ENCODE measurements around the gene SERPIND1.
"Not testable (repeated sequence)": the region's sequence is repeated elsewhere in the genome, so short reads cannot be mapped to it uniquely, and the experiment has no call there.

Gene SERPIND1, protein sequence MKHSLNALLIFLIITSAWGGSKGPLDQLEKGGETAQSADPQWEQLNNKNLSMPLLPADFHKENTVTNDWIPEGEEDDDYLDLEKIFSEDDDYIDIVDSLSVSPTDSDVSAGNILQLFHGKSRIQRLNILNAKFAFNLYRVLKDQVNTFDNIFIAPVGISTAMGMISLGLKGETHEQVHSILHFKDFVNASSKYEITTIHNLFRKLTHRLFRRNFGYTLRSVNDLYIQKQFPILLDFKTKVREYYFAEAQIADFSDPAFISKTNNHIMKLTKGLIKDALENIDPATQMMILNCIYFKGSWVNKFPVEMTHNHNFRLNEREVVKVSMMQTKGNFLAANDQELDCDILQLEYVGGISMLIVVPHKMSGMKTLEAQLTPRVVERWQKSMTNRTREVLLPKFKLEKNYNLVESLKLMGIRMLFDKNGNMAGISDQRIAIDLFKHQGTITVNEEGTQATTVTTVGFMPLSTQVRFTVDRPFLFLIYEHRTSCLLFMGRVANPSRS

DNA sequence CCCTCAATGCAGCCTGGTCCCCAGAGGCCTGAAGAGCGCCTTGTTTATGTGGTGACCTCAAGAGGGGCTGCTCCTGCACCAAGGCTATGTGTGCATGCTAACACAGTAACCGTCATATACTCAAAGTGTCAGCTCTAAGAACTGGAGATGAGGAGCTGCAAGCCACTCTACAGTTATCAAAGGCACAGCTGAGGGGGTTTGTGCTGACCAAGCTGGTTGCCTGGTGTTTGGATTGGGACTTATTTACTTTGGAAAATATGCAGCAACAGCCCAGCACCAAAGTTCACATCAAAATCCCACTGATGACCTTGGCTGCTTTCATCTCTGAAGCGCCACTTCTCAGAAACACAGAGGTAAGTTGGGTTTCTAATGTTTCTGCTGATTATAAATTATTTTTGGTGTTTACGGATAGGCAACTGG lies at the start of gene SERPIND1:
Gene SERPIND1, plus strand, starts transcription at position 321 of the 420 bp plus-strand sequence. CDS start 5,200 bp downstream, outside the sequence.
- DNase-seq (ENCODE audit: low read depth), result no peak

DNA sequence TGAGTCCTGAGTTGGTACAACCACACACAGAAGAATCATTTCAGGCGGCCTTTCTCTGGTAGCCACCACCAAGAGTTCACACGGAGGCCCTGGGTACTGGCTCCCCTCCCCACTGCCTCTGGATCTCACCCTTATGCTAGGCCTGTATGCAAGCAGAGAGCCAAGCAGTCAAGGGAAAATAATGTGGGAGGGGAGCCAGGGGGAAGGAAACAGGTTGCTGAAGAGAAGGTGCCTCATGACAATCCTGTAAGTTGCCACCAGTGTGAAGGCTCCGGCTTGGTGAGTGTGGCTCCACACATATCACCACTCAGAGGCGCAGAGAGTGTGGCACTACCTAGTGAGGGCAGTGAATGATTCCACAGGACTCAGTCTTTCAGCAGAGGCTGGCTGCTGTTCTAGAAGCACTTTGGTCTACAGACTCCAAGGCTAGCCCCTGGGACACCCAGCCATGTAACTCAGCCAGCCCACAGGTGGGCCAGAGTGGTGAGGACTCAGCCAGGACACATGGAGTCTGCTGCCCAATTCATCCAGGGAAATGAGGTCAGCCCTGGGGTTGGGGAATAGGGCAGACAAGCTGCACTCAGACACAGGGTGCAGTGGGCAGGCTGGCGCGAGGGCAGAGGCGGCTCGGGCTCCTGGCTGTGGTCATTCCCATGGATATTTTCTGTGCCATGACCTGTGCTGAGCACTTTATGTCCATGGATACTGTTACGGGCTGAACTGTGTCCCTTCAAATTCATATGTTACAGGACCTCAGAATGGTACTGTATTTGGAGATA lies 49.0 kb upstream of the SERPIND1 start:
- DNase-seq (ENCODE audit: low read depth), result no peak

DNA sequence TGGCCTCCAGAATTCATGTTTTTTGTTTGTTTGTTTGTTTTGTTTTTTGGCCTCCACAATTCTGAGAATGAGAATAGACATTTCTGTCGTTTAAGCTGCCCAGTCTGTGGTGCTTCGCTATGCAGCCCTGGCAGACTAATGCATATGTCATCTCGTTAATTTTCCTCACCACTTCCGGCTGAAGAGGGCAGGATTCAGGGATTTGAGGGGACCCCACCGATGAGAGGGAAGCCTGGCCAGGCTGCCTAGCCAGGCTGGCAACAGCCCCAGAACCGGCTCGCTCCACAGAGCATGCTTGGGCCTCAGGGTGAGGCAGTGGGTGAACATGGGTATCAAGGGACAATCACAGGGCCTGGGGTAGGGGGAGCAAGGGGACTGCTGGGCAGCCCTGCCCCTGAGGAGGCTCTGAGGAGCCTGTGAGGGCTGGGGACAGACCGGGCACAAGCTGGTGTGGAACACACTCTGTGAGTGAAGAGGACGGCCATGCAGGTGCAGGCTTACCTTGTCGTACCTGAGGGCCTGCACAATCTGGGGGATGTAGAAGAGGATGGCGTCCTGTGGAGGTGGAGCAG lies 47.8 kb upstream of the SERPIND1 start:
- DNase-seq (ENCODE audit: low read depth), result peak; percentile 74

DNA sequence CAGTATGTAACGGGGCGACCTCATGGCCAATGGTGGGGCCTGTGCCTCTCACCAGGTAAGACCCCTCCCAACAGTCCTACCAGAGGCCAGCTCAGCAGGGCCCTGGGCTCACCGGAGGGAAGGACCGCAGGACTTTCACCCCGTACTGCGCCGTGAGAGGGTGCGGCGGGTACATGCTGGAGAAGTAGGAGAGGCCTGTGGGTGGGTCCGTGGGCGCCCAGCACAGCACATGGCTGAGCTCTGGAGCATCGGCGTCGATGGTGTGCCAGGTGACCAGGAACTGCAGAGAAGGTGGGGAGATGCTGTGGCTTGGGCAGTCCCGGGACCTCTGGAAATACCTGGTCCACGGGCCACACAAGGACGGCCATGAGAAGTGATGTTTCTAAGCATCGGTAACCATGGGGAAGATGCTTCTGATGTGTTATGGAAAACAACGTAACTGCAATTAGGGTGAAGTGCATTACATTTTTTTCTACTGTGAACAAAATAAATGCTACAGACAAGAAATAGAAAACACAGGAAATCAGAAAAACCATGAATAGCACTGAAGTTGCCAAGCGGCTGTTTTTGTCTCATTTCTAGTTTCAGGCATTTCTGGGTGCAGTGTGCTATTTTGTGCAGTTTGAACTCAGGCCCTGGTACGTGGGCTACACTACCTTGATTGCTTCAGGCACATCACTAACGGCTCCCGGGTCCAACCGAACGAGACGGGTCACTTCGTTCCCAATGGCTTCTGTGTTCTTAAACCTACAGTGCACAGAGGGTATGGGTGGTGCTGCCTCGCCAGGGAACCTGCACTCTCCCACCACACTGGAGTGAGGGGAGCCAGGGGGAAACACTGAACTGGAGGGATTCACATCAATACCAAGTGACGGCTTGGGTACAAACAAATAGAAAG lies 46.5 kb upstream of the SERPIND1 start:
- DNase-seq (ENCODE audit: low read depth), result no peak

DNA sequence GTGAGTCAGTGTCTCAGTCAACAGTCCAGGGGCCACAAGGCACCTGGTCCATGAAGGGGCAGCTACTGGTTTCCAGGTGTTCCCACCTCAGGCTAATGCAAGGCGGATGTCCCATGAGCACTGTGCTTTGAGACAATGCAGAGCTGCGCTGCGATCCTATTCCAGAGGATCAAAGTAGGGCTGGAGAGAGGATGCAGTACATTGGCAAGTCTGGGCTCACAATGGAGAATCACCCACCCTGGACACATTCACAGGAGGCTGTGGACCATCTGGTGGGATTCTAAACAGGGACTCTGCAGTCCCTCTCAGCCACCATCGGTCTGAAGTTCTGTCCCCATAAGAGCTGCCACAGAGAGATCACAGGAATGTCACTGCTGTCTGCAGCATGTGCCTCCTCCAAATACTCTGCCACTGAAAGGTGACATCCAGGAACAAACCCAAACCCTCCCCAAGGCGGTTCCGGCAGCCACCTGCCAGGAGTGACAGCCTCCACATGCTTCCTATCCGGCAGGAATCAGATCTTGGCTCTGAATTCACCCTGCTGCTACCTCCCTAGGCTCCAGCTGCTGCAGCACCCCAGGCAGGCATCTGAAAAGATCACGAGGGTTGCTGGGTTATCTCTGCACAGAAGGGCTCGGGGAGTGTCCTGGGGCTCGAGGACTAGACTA lies 45.3 kb upstream of the SERPIND1 start:
- no peak for DNase-seq (ENCODE audit: low read depth)

DNA sequence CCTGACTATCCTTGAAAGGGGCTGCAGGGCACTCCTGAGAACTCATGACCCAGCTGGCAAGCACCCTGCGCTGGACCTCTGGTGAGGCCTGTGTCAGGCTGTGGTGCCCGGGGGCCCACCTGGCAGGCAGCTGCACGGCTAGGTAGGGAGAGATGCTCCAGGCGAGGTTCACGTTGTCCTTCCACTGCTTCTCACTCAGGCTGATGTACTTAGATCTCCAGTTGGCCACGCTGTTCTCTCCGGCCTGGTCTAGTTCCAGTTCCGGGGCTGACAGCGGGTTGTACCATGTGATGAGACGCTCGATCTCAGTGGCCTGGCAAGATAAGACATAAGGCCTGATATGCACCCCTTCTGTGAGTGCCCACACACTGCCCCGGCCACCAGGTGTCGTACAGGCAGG lies 44.7 kb upstream of the SERPIND1 start:
- DNase-seq (ENCODE audit: low read depth), result no peak

DNA sequence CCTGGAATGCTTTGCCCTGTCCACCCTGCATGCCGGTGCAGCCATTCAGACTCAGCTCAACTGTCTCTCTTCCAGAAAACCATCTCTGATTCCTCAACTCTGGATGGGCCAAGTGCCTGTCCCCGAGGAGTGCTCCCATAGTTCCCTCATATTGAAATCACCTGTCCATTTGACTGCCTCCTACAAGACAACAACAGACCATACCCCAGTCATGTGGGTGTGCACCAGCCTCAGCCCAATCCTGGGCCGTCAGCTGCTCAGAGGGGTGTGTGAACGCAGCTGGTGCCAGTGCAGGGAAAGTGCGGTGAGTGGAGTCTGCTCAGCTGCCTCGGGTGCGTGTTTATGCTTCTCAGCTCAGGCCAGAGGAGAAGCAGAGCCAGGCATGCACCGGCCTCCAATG lies 41.5 kb upstream of the SERPIND1 start:
- DNase-seq (ENCODE audit: low read depth), result not testable (repeated sequence)

DNA sequence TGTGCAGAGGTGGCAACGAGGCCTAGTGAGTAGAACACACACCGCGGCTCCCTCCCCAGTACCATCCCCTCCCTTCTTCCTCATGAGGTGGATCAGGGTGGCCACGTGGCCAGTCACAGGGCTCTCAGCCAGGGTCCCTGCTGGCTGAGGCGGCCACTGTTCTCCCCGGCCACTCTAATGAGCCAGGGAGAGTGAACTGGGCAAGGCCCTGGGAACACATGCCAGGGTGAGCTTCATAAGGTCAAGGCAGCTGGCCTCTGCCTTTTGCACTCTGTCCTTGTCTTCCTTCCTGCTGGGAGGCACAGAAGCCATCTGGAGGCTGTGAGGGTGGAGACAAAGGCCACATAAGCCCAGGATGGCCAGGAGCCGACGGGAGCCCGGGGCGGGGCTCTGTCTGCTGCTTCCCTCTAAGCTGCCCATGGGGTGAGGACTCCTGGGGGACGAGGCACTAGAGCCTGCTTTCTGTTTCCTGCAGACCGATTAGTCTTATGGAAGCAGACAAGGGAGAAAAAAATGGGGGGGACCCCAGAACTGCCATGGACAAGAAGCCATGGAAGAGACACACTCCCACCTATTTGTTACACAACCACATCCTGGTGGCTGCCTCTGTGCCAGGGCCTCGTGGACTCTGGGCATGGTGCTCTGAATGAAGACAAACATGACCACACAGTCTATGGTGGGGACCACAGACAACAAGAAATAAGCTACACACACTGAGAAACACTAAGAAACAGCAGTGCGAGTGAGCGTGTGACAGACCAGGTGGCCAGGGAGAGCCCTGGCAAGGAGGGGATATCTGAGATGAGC lies 38.4 kb upstream of the SERPIND1 start:
- DNase-seq (ENCODE audit: low read depth), result not testable (repeated sequence)

DNA sequence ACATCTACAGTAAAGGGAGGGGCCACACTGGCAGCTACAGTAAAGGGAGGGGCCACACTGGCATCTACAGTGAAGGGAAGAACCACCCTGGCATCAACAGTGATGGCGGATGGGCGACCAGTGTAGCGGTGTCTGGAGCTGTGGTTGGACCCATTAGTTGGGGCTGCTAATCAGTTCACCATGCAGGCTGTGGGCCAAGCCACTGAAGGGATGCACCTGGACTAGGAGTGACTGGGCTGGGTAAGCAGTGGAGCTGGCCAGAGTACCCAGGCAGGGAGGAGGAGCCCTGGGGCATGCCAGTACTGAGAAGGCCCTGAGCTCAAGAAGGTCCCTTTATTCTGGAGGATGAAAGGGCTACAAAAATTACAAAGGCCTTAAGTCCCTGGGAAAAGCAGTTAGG lies 37.0 kb upstream of the SERPIND1 start:
- not testable (repeated sequence) for DNase-seq (ENCODE audit: low read depth)

DNA sequence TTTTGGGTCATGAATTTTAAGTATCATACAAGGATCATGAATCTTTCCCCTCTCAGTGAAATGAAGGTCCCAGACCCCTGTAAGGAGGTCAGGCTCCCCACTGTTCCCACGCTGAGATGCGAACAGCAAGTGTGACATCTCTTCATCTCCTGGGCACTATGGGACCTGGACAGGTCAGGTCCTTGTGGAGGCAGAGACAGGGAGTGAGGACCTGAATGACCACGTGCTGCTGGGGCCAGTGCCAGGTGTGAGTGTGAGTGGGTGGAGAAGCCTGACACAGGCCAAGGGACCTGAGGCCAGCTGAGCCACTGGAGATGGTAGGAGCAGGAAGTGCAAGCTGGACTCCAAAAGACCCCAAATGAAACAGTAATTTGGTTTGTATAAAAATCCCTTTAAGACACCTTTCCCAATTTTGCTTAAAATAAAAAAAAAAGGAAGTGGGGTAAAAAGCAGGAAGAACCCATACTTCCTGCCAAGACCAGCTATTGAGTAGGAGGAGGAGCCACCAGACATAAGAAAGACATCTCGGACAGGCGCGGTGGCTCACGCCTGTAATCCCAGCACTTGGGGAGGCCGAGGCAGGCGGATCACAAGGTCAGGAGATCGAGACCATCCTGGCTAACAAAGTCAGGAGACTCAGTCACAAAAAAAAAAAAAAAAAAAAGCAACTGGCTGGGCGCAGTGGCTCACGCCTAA lies 35.4 kb upstream of the SERPIND1 start:
- DNase-seq (ENCODE audit: low read depth), result no peak

DNA sequence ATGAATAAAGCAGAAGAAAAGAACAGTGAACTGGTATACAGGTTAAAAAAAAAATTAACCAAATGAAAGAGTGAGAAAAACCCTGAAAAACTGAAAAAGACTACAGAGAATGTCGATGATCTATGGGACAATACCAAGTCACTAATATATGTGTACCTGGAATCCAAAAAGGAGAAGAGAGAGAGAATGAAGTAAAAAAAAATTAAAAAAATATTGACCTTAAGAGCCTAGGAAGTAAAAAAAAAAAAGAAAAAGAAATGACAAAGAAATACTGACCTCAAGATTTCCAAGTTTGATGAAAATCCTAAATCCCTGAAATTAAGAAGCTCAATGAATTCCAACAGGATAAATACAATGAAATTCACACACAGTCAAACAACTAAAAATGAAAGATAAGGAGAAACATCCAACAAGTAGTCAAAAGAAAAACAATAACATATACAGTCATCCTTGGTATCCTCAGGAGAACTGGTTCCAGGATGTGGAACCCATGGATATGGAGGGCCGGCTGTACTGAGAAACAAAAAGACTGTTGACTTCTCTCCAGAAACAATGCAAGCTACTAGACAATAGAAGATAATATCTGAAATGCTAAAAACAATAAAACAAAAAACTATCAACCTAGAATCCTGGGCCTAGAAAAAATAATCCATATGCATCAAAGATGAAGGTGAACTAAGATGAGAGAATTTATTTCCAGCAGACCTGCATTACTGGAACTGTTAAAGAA lies 33.5 kb upstream of the SERPIND1 start:
- DNase-seq (ENCODE audit: low read depth), result no peak

DNA sequence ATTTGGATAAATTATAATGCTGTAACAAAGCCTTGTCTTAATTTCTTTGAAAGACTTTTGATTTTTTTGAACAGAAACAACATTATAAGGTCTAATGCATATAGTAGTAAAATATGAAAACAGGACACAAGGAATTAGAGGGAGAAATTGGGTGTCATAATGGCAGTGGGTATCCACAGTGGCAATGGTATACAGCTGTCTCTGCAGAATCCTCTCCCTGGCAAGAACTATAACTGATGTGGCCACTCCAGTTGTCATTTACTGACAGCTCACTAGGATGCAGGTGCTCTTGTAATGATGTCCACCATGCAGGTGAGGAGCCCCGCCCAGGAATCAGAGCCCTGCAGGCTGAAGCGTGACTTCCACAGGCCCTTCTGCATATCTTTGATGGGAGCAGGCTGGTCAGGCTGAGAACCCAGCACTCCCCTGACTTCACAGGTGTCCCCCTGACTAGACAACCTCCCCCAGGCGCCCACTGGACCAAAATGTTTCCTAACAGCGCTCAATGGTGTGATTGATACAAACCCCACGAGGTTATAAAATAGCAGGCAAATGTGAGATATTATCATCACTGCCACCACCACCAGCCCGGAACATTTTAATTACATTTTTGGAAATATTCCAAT lies 32.8 kb upstream of the SERPIND1 start:
- DNase-seq (ENCODE audit: low read depth), result no peak

DNA sequence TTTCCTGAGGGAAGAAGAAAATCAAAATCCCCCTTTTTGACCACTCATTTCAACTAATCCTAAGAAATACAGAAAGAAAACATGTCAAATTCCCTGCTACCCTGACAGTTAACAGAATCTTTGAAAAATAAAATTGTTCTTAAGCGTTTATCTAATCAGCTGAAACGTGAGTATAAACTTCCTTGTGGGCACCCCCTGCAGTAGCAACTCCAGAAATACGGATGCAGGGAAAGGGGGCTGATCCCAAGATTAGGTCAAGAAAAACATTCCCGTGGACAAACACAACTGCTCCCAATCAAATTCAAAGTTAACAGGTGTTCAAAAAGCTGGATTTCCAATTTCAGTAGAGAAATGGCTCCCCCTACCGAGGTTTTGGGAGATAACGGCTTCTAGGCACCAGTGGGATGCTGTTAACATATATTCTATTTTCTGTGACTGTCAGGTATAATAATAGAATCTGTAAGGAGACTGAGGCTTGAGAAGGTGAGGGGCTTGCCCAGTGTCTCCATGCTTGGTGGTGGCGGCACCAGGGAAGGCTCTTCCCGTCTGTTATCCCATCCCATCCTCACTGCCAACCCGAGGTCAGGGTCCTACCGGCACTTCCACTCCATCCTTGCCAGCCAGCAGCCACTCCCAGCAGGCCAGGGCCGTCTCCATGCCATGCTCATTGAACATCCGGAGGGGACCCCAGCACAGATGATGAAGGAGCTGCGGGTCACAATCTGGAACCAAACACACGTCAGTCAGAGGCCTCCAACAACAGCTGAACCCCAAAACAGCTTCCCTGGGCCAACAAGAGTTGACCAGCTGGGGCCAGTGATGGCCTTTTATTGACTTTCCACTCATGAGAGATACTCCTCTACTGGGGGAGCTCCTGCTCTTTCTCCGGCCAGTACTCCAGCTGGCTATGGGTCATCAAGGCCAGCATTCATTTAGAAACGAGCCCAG lies 32.0 kb upstream of the SERPIND1 start:
- DNase-seq (ENCODE audit: low read depth), result peak; percentile 62

DNA sequence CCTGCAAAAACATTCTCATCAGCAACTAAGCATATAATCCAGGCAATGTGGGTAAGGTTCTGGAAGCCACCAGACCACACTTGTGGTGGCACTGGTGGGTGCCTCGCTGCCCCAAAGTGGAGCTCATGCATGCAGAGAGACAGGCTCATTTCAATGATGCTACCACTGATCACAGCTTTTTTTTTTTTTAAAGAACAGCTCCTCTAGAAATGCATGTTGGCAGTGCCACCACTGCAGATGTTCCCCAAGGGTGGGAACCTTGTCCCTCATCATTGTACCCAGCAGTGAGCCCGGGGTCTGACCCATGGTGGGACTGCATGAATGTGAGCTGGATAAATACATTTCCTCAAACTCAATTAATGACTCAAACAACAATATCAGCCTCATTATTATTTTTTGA lies 31.1 kb upstream of the SERPIND1 start:
- DNase-seq (ENCODE audit: low read depth), result no peak

DNA sequence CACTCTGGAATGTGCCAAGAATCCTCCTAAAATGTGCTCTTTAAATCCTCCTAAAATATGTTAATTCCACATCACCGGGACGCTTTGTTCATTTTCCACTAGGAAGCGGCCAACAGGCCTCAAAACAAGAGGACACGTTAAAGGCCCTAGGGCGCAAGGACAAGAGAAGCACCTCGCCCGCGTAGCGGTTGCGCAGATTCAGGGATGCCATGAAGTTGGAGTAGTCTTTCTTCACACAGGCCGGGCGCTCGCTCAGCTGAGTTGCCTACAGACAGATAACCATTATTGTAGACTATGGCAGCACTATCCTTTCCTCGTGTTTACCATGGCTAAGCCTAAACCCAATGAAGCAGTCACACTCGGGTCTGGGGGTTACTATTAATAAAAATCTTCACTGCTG lies 29.5 kb upstream of the SERPIND1 start:
- DNase-seq (ENCODE audit: low read depth), result no peak

DNA sequence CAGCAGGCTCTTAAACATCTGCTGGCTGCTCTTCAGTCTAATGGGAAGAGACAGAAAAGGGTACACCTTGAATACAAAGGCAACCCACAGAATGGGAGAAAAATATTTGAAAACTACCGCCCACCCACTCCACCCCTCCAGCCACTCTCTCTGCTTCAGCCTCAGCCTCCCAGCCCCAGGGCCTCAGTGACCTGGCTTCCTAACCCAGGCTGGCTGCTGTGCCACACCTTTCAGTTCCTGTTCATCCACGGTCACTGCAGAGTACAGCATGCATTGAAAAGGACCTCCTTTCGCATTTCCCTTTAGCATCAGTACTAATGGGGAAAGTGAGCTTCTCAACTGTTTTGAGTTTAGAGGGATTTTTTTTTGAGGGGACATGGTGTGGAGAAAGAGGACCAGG lies 28.8 kb upstream of the SERPIND1 start:
- no peak for DNase-seq (ENCODE audit: low read depth)

Measured in ELR (cell line).